HEK293T (cell line): ENCODE results near the gene CCR5AS.

Experiments used
- BHLHE40 ChIP-seq: fragments of 450-650 bp; IDR thresholded peaks from 2 replicates; pipeline ENCODE4 v1.6.1; 2016; ENCODE audit warnings: mild to moderate bottlenecking, moderate library complexity, borderline replicate concordance
- CTBP1 ChIP-seq: fragments of 450-650 bp; IDR thresholded peaks from 2 replicates; pipeline ENCODE4 v1.6.1; 2016; ENCODE audit warnings: borderline replicate concordance
- FOXK2 ChIP-seq: fragments of 450-650 bp; IDR thresholded peaks from 2 replicates; pipeline ENCODE4 v1.6.1; 2016; ENCODE audit warnings: mild to moderate bottlenecking
- FOXM1 ChIP-seq: fragments of 450-650 bp; IDR thresholded peaks from 2 replicates; pipeline ENCODE4 v1.6.1; 2017; ENCODE audit warnings: mild to moderate bottlenecking, borderline replicate concordance
- LEF1 ChIP-seq: fragments of 450-650 bp; IDR thresholded peaks from 2 replicates; pipeline ENCODE4 v1.6.1; 2017; ENCODE audit warnings: mild to moderate bottlenecking, borderline replicate concordance
- NFRKB ChIP-seq: fragments of 450-650 bp; IDR thresholded peaks from 2 replicates; pipeline ENCODE4 v1.6.1; 2016; ENCODE audit warnings: mild to moderate bottlenecking, moderate library complexity
- SUZ12 ChIP-seq: fragments of 450-650 bp; IDR thresholded peaks from 2 replicates; pipeline ENCODE4 v1.6.1; 2016; ENCODE audit warnings: mild to moderate bottlenecking
- ZNF384 ChIP-seq: fragments of 450-650 bp; IDR thresholded peaks from 2 replicates; pipeline ENCODE4 v1.6.1; 2016
- TF ChIP-seq, protein P1 (sequence below): fragments of 450-650 bp; IDR thresholded peaks from 2 replicates; pipeline ENCODE4 v1.6.1; 2016

DNA sequence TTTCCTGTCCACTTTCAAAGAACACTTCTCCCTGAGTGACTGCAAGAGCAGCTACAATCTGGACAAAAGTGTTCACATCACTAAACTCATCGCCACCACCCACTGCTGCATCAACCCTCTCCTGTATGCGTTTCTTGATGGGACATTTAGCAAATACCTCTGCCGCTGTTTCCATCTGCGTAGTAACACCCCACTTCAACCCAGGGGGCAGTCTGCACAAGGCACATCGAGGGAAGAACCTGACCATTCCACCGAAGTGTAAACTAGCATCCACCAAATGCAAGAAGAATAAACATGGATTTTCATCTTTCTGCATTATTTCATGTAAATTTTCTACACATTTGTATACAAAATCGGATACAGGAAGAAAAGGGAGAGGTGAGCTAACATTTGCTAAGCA is 2.0 kb upstream of the CCR5AS start:
- TF ChIP-seq SUZ12 (no peak), ZNF384 (no peak), FOXM1 (no peak), FOXK2 (no peak), NFRKB (no peak), CTBP1 (no peak), LEF1 (no peak), BHLHE40 (no peak)
- TF ChIP-seq, protein P1, sequence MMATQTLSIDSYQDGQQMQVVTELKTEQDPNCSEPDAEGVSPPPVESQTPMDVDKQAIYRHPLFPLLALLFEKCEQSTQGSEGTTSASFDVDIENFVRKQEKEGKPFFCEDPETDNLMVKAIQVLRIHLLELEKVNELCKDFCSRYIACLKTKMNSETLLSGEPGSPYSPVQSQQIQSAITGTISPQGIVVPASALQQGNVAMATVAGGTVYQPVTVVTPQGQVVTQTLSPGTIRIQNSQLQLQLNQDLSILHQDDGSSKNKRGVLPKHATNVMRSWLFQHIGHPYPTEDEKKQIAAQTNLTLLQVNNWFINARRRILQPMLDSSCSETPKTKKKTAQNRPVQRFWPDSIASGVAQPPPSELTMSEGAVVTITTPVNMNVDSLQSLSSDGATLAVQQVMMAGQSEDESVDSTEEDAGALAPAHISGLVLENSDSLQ: no peak
